Thoracic aorta (tissue), 2 donors: ENCODE measurements around the gene ARGLU1. TPM values are rescaled to one million over a fixed set of nuclear protein-coding genes. Genes with fewer than 3 reads are reported as not detected.

Experiments used
- ATAC-seq: fragments of 150-250 bp; one replicate; pipeline ENCODE4 v1.8.0; 2017; ENCODE audit warnings: low read depth; ENCODE audit not compliant: insufficient number of reproducible peaks, low FRiP score
- DNase-seq: peaks from one replicate; pipeline ENCODE4 v3.0.0-alpha.2; 2020; ENCODE audit warnings: low spot score
- H3K27ac ChIP-seq, 2 donors: fragments of 200-600 bp; sonication (generic); 1 replicate in 1 of 2; 2 replicates in 1 of 2; pipeline ENCODE4 v1.5.1; 2016; ENCODE audit warnings: mild to moderate bottlenecking in 2 of 2, moderate library complexity in 2 of 2
- H3K27me3 ChIP-seq: fragments of 200-600 bp; sonication (generic); replicated peaks from 2 replicates; pipeline ENCODE4 v1.6.0; 2016; ENCODE audit warnings: mild to moderate bottlenecking; ENCODE audit not compliant: insufficient read depth
- H3K36me3 ChIP-seq: fragments of 200-600 bp; sonication (generic); one replicate; pipeline ENCODE4 v1.5.1; 2016
- H3K4me1 ChIP-seq, 2 donors: fragments of 200-600 bp; sonication (generic); 1 replicate in 1 of 2; 2 replicates in 1 of 2; pipeline versions ENCODE4 v1.5.1 to v1.6.0; 2016; ENCODE audit warnings: low read depth in 2 of 2, mild to moderate bottlenecking in 1 of 2; ENCODE audit not compliant: control insufficient read depth in 1 of 2
- H3K4me3 ChIP-seq: fragments of 200-600 bp; sonication (generic); 2 replicates; pipeline ENCODE4 v1.5.1; 2016; ENCODE audit warnings: mild to moderate bottlenecking
- H3K9me3 ChIP-seq: fragments of 200-600 bp; sonication (generic); 2 replicates; pipeline ENCODE4 v1.5.1; 2016
- CTCF ChIP-seq: fragments of 200-600 bp; sonication (generic); IDR thresholded peaks from one replicate; pipeline ENCODE4 v1.5.1; 2019; ENCODE audit warnings: antibody characterized with exemption
- total RNA-seq, 2 donors: library from RNA; depleted of rRNA; stranded (reverse); fragments of >200 nt; gene quantifications; one replicate each; pipeline versions ENCODE4 v1.1.0 to v1.2.3, GENCODE V29; 2016

The ARGLU1 gene
- total RNA-seq, 2 donors from 2014 or later, result 112 to 159 TPM

- Histone ChIP-seq H3K27ac (peak within 1 kb of the TSS; percentile 88 to 91), H3K4me1 (peaks cover 0 to 7% of the 10 kb centered on the region in 2 donors), H3K4me3 (peak within 1 kb of the TSS; percentile 89), H3K36me3 (no peaks in the 10 kb centered on the region), H3K27me3 (no peaks in the 10 kb centered on the region), H3K9me3 (no peaks in the 10 kb centered on the region)
- ATAC-seq, result peak; percentile 59
- DNase-seq, result no peak
- no peak for TF ChIP-seq CTCF
Observed at GRCh38 chr13:106535552-106536243, 32.2 kb downstream of the ARGLU1 start, which contains the start of gene EFNB2. EFNB2 (minus strand) TSS chr13:106535662; CDS start chr13:106534964, 698 bp downstream.

- TF ChIP-seq CTCF, result no peak
- Histone ChIP-seq H3K36me3 (no peaks in the 10 kb centered on the region), H3K27me3 (no peaks in the 10 kb centered on the region), H3K27ac (peak overlapping the region; percentile 88 to 91), H3K4me3 (peak overlapping the region; percentile 89), H3K9me3 (no peaks in the 10 kb centered on the region), H3K4me1 (peaks cover 0 to 11% of the 10 kb centered on the region in 2 donors)
- DNase-seq, result no peak
- no peak for ATAC-seq
Observed at GRCh38 chr13:106534639-106535551, 33.0 kb downstream of the ARGLU1 start.

GRCh38 chr13:106533943-106534638 is 33.8 kb downstream of the ARGLU1 start:
- peaks cover 0 to 19% of the 10 kb centered on the region in 2 donors for H3K4me1 ChIP-seq
- H3K27me3 ChIP-seq, result no peaks in the 10 kb centered on the region
- no peak for TF ChIP-seq CTCF
- no peaks in the 10 kb centered on the region for H3K9me3 ChIP-seq
- DNase-seq, result no peak
- H3K36me3 ChIP-seq, result no peaks in the 10 kb centered on the region
- peak overlapping the region; percentile 89 for H3K4me3 ChIP-seq
- peak overlapping the region; percentile 88 to 91 for H3K27ac ChIP-seq
- peak; percentile 8 for ATAC-seq

- Histone ChIP-seq H3K4me3 (peak overlapping the region; percentile 89), H3K9me3 (no peaks in the 10 kb centered on the region), H3K4me1 (peaks cover 0 to 23% of the 10 kb centered on the region in 2 donors), H3K27ac (peak overlapping the region; percentile 88 to 91), H3K27me3 (no peaks in the 10 kb centered on the region), H3K36me3 (no peaks in the 10 kb centered on the region)
- ATAC-seq (peak; percentile 55), DNase-seq (no peak)
- TF ChIP-seq CTCF, result peak; percentile 58
Observed at GRCh38 chr13:106533101-106533942, 34.6 kb downstream of the ARGLU1 start.
